Bronchial epithelial cell (primary cell): Measurements from ENCODE around the gene NELFA. TPM values are rescaled to one million over a fixed set of nuclear protein-coding genes. Genes with fewer than 3 reads are reported as not detected.

Experiments
- DNase-seq: peaks from one replicate; pipeline ENCODE4 v3.0.0-alpha.2; 2010; ENCODE audit warnings: low read depth
- FAIRE-seq: peaks from 2 replicates; lab custom pipeline; 2011; peaks lifted over from hg19 to GRCh38; lab: Jason Lieb, UNC
- H3K27me3 ChIP-seq: 2 replicates; pipeline ENCODE4 v1.5.1; 2011; ENCODE audit warnings: low read length; ENCODE audit not compliant: control insufficient read depth, insufficient read depth
- H3K36me3 ChIP-seq: 2 replicates; pipeline ENCODE4 v1.5.1; 2011; ENCODE audit warnings: low read length; ENCODE audit not compliant: control insufficient read depth, insufficient read depth
- H3K4me3 ChIP-seq: 2 replicates; pipeline ENCODE4 v1.5.1; 2011; ENCODE audit warnings: mild to moderate bottlenecking, low read depth, low read length, control low read depth
- CTCF ChIP-seq: IDR thresholded peaks from 2 replicates; pipeline ENCODE4 v1.5.1; 2011; ENCODE audit warnings: mild to moderate bottlenecking, moderate library complexity, low read length, control low read depth, inconsistent platforms; ENCODE audit not compliant: insufficient read depth, severe bottlenecking
- total RNA-seq: library from RNA; depleted of rRNA; stranded (reverse); fragments of >200 nt; gene quantifications from 2 replicates; pipeline ENCODE4 v1.2.1, GENCODE V29; 2014

Gene NELFA
- total RNA-seq, 1 donor from 2014 or later = 14.7 TPM

GRCh38 chr4:1978226-1978625 is 30.5 kb downstream of the NELFA start:
- no peaks in the 10 kb centered on the region for H3K27me3 ChIP-seq
- no peak overlapping the region for H3K4me3 ChIP-seq
- no peak for TF ChIP-seq CTCF
- DNase-seq (no peak), FAIRE-seq (peak; percentile 55)
- H3K36me3 ChIP-seq = peaks cover 22% of the 10 kb centered on the region

- Histone ChIP-seq H3K36me3 (peaks cover 22% of the 10 kb centered on the region), H3K27me3 (no peaks in the 10 kb centered on the region), H3K4me3 (no peak overlapping the region)
- FAIRE-seq = peak; percentile 43
- DNase-seq = no peak
- TF ChIP-seq CTCF = no peak
Measured at GRCh38 chr4:1976416-1977352, 32.1 kb downstream of the NELFA start.

- FAIRE-seq = no peak
Measured at GRCh38 chr4:1975880-1976279, 32.9 kb downstream of the NELFA start.

GRCh38 chr4:1975391-1975801 is 33.4 kb downstream of the NELFA start:
- FAIRE-seq = peak; percentile 50
- TF ChIP-seq CTCF = no peak
- Histone ChIP-seq H3K4me3 (no peak overlapping the region), H3K27me3 (no peaks in the 10 kb centered on the region), H3K36me3 (peaks cover 22% of the 10 kb centered on the region)
- DNase-seq = no peak

More at GRCh38 chr4:1975880-1976279, 32.9 kb downstream of the NELFA start:
- DNase-seq = no peak
- no peak for TF ChIP-seq CTCF
- H3K27me3 ChIP-seq = no peaks in the 10 kb centered on the region
- peaks cover 22% of the 10 kb centered on the region for H3K36me3 ChIP-seq
- no peak overlapping the region for H3K4me3 ChIP-seq

- TF ChIP-seq CTCF = no peak
- DNase-seq (no peak), FAIRE-seq (no peak)
- no peak overlapping the region for H3K4me3 ChIP-seq
- no peaks in the 10 kb centered on the region for H3K27me3 ChIP-seq
- peaks cover 24% of the 10 kb centered on the region for H3K36me3 ChIP-seq
Measured at GRCh38 chr4:1974840-1975239, 33.9 kb downstream of the NELFA start.
